ENCODE data around the gene NDUFS8.

NDUFS8 gene

GRCh38 chr11:68014157-68014946 is 16.1 kb upstream of the NDUFS8 start:
- in situ Hi-C loops (cut with MboI; ENCODE audit: low pct_unique_long_range_greater_than_20kb, low sequenced_read_pairs): no loop called here
- no peak for DNase-seq

GRCh38 chr11:68014947-68015447 is 15.5 kb upstream of the NDUFS8 start:
- in situ Hi-C loops (cut with MboI; ENCODE audit: low pct_unique_long_range_greater_than_20kb, low sequenced_read_pairs): no loop called here
- DNase-seq: no peak

- DNase-seq: no peak
- in situ Hi-C loops (cut with MboI; ENCODE audit: low pct_unique_long_range_greater_than_20kb, low sequenced_read_pairs): no loop called here
These were observed 15.0 kb upstream of the NDUFS8 start for GRCh38 chr11:68015467-68015866.

GRCh38 chr11:68016161-68016903 is 14.1 kb upstream of the NDUFS8 start:
- no peak for DNase-seq
- in situ Hi-C loops (cut with MboI; ENCODE audit: low pct_unique_long_range_greater_than_20kb, low sequenced_read_pairs): no loop called here

GRCh38 chr11:68016904-68017817 is 13.3 kb upstream of the NDUFS8 start:
- in situ Hi-C loops (cut with MboI; ENCODE audit: low pct_unique_long_range_greater_than_20kb, low sequenced_read_pairs): no loop called here
- DNase-seq: no peak

GRCh38 chr11:68017980-68018729 is 12.3 kb upstream of the NDUFS8 start:
- in situ Hi-C loops (cut with MboI; ENCODE audit: low pct_unique_long_range_greater_than_20kb, low sequenced_read_pairs): no loop called here
- DNase-seq: no peak

- no peak for DNase-seq
- in situ Hi-C loops (cut with MboI; ENCODE audit: low pct_unique_long_range_greater_than_20kb, low sequenced_read_pairs): no loop called here
These were observed 11.7 kb upstream of the NDUFS8 start for GRCh38 chr11:68018730-68019190.

- in situ Hi-C loops (cut with MboI; ENCODE audit: low pct_unique_long_range_greater_than_20kb, low sequenced_read_pairs): no loop called here
- DNase-seq: no peak
These were observed 11.0 kb upstream of the NDUFS8 start for GRCh38 chr11:68019486-68019885.

- in situ Hi-C loops (cut with MboI; ENCODE audit: low pct_unique_long_range_greater_than_20kb, low sequenced_read_pairs): no loop called here
- DNase-seq: no peak
These were observed 9.9 kb upstream of the NDUFS8 start for GRCh38 chr11:68020575-68020974.

GRCh38 chr11:68021167-68021787 is 9.2 kb upstream of the NDUFS8 start:
- DNase-seq: no peak
- in situ Hi-C loops (cut with MboI; ENCODE audit: low pct_unique_long_range_greater_than_20kb, low sequenced_read_pairs): no loop called here

GRCh38 chr11:68022531-68022930 is 8.0 kb upstream of the NDUFS8 start:
- in situ Hi-C loops (cut with MboI; ENCODE audit: low pct_unique_long_range_greater_than_20kb, low sequenced_read_pairs): no loop called here
- no peak for DNase-seq

GRCh38 chr11:68024508-68024907 is 6.0 kb upstream of the NDUFS8 start:
- in situ Hi-C loops (cut with MboI; ENCODE audit: low pct_unique_long_range_greater_than_20kb, low sequenced_read_pairs): no loop called here

GRCh38 chr11:68025047-68025446 is 5.4 kb upstream of the NDUFS8 start:
- in situ Hi-C loops (cut with MboI; ENCODE audit: low pct_unique_long_range_greater_than_20kb, low sequenced_read_pairs): no loop called here
- DNase-seq: no peak

More at GRCh38 chr11:68024508-68024907, 6.0 kb upstream of the NDUFS8 start:
- DNase-seq: no peak

- no peak for DNase-seq
- in situ Hi-C loops (cut with MboI; ENCODE audit: low pct_unique_long_range_greater_than_20kb, low sequenced_read_pairs): no loop called here
These were observed 3.9 kb upstream of the NDUFS8 start for GRCh38 chr11:68026391-68027105.

- in situ Hi-C loops (cut with MboI; ENCODE audit: low pct_unique_long_range_greater_than_20kb, low sequenced_read_pairs): no loop called here
- no peak for DNase-seq
These were observed 2.8 kb upstream of the NDUFS8 start for GRCh38 chr11:68027667-68028066.

GRCh38 chr11:68028802-68029545 is 1.5 kb upstream of the NDUFS8 start:
- no peak for DNase-seq
- in situ Hi-C loops (cut with MboI; ENCODE audit: low pct_unique_long_range_greater_than_20kb, low sequenced_read_pairs): no loop called here

- in situ Hi-C loops (cut with MboI; ENCODE audit: low pct_unique_long_range_greater_than_20kb, low sequenced_read_pairs): no loop called here
- DNase-seq: no peak
These were observed 623 bp downstream of the NDUFS8 start for GRCh38 chr11:68031144-68031464.

Data from KBM-7 (cell line).